Stimulated activated CD8-positive, alpha-beta memory T cell treated with anti-CD3 and anti-CD28 coated beads, Interleukin-4, amount 100 ng/mL, for 1 hour (primary cell): ENCODE measurements around the gene RIOK1.
"Not testable (repeated sequence)": the region's sequence is repeated elsewhere in the genome, so short reads cannot be mapped to it uniquely, and the experiment has no call there.

Source experiments
- DNase-seq, 2 donors: peaks; one replicate each; pipeline ENCODE4 v3.0.0-alpha.2; 2020; ENCODE audit warnings: low read depth in 2 of 2, low spot score in 1 of 2

Gene RIOK1

GRCh38 chr6:7439228-7439627 lies 49.6 kb downstream of the RIOK1 start:
- DNase-seq = no peak

GRCh38 chr6:7440476-7440875 lies 50.9 kb downstream of the RIOK1 start:
- DNase-seq = no peak

GRCh38 chr6:7441048-7441775 lies 51.6 kb downstream of the RIOK1 start:
- no peak for DNase-seq

DNA sequence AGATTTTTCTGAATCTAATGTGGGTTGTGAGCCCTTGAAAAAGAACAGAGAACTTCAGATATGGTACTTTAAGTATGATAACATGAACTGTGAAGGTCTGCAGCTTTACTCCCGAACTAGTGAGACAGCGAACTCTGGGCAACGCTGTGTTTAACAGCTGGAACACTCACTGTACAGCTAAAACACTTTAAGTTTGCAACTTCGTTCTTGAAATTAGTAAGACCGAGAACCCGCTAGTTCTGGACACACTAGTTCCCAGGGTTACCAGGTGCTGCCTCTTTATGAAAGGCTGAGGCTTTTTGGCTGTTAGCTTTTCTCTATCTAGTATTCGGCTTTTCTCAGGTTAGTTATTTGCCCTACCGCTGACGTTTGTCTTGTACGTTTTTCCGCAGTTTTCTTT lies 52.9 kb downstream of the RIOK1 start:
- DNase-seq = no peak

- DNase-seq = no peak
Observed at GRCh38 chr6:7445101-7445500, 55.5 kb downstream of the RIOK1 start.

- no peak for DNase-seq
Observed at GRCh38 chr6:7445885-7446461, 56.4 kb downstream of the RIOK1 start.

GRCh38 chr6:7446619-7447325 lies 57.2 kb downstream of the RIOK1 start:
- DNase-seq = no peak

- no peak for DNase-seq
Observed at GRCh38 chr6:7448232-7448631, 58.6 kb downstream of the RIOK1 start.

GRCh38 chr6:7449018-7449417 lies 59.4 kb downstream of the RIOK1 start:
- DNase-seq = no peak

GRCh38 chr6:7451326-7451725 lies 61.7 kb downstream of the RIOK1 start:
- DNase-seq = no peak

GRCh38 chr6:7452898-7453297 lies 63.3 kb downstream of the RIOK1 start:
- DNase-seq = no peak

- DNase-seq = no peak
Observed at GRCh38 chr6:7454696-7455358, 65.2 kb downstream of the RIOK1 start.

DNA sequence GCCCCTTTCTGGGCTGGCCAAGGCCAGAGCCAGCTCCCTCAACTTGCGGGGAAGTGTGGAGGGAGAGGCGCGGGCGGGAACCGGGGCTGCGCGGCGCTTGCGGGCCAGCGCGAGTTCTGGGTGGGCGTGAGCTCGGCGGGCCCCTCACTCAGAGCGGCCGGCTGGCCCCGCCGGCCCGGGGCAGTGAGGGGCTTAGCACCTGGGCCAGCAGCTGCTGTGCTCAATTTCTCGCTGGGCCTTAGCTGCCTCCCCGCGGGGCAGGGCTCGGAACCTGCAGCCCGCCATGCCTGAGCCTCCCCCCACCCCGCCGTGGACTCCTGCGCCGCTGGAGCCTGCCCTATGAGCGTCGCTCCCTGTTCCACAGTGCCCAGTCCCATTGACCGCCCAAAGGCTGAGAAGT lies 66.7 kb downstream of the RIOK1 start:
- not testable (repeated sequence) for DNase-seq

- no peak for DNase-seq
Observed at GRCh38 chr6:7461416-7461815, 71.8 kb downstream of the RIOK1 start.

DNA sequence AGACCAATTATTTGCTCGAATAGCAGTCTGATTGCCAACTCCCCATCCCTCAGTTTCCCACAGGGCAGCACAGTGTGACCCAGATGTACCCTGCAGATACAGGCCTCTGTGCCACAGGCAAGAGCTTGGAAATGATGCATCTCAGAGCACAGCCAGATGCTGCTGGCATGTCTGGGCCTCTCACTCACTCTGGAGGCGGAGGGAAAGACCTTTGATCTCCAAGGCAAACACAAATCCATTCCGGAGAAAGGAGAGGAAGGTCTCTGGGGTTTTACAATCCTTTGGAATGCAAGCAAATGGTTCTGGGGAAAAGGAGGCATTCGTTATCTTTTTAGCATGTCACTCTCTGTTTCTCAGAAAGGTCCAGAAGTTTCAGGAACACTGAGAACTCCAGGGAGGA lies 74.2 kb downstream of the RIOK1 start:
- DNase-seq = no peak

GRCh38 chr6:7467007-7467897 lies 77.6 kb downstream of the RIOK1 start:
- no peak for DNase-seq
